ENCODE measurements around the gene UGT1A6.

The UGT1A6 gene

GRCh38 chr2:233690444-233690843, 2.2 kb upstream of the UGT1A6 start:
- Histone ChIP-seq H3K4me3 (ENCODE audit: low read depth, low read length, poor library complexity, severe bottlenecking) (no peak overlapping the region), H3K4me1 (ENCODE audit: insufficient read depth, low read length, severe bottlenecking) (no peaks in the 10 kb centered on the region), H3K27me3 (ENCODE audit: insufficient read depth, low read length) (no peaks in the 10 kb centered on the region; the same call in 1 of the 2 replicates), H3K9me2 (ENCODE audit: low read depth, low read length) (no peaks in the 10 kb centered on the region), H3F3A (ENCODE audit: insufficient read depth, low read length) (no peaks in the 10 kb centered on the region), H3K36me3 (ENCODE audit: insufficient read depth, low read length) (no peaks in the 10 kb centered on the region), H3K79me2 (ENCODE audit: insufficient read depth, low read length) (no peaks in the 10 kb centered on the region), H2AFZ (ENCODE audit: low read length) (no peak overlapping the region), H3K4me2 (ENCODE audit: low read length) (no peak overlapping the region), H3K27ac (ENCODE audit: low read depth, low read length, poor library complexity, severe bottlenecking) (no peak overlapping the region), H3K9me3 (ENCODE audit: low read length) (no peaks in the 10 kb centered on the region), H3K9ac (ENCODE audit: low read length) (no peak overlapping the region), H4K20me1 (ENCODE audit: insufficient read depth, low read length) (no peaks in the 10 kb centered on the region)
- no peak for TF ChIP-seq EZH2 (IDR thresholded peaks at IDR 0.05; ENCODE audit: borderline replicate concordance, low read length)
- TF ChIP-seq CTCF (IDR thresholded peaks at IDR 0.05; ENCODE audit: low read length), result no peak

GRCh38 chr2:233691443-233692433, 952 bp upstream of the UGT1A6 start:
- H3K4me3 ChIP-seq (ENCODE audit: low read depth, low read length, poor library complexity, severe bottlenecking), result no peak overlapping the region
- H3K9ac ChIP-seq (ENCODE audit: low read length), result no peak overlapping the region
- no peaks in the 10 kb centered on the region for H3K4me1 ChIP-seq (ENCODE audit: insufficient read depth, low read length, severe bottlenecking)
- no peaks in the 10 kb centered on the region for H3K79me2 ChIP-seq (ENCODE audit: insufficient read depth, low read length)
- no peaks in the 10 kb centered on the region for H3K36me3 ChIP-seq (ENCODE audit: insufficient read depth, low read length)
- TF ChIP-seq EZH2 (IDR thresholded peaks at IDR 0.05; ENCODE audit: borderline replicate concordance, low read length) (no peak), CTCF (IDR thresholded peaks at IDR 0.05; ENCODE audit: low read length) (no peak)
- no peaks in the 10 kb centered on the region for H3K9me3 ChIP-seq (ENCODE audit: low read length)
- no peaks in the 10 kb centered on the region for H4K20me1 ChIP-seq (ENCODE audit: insufficient read depth, low read length)
- H3K9me2 ChIP-seq (ENCODE audit: low read depth, low read length), result no peaks in the 10 kb centered on the region
- no peak overlapping the region for H3K4me2 ChIP-seq (ENCODE audit: low read length)
- H2AFZ ChIP-seq (ENCODE audit: low read length), result no peak overlapping the region
- H3K27me3 ChIP-seq (ENCODE audit: insufficient read depth, low read length), result no peaks in the 10 kb centered on the region; the same call in 1 of the 2 replicates
- H3K27ac ChIP-seq (ENCODE audit: low read depth, low read length, poor library complexity, severe bottlenecking), result no peak overlapping the region
- H3F3A ChIP-seq (ENCODE audit: insufficient read depth, low read length), result no peaks in the 10 kb centered on the region

GRCh38 chr2:233693963-233694362, 1.3 kb downstream of the UGT1A6 start:
- H3K27me3 ChIP-seq (ENCODE audit: insufficient read depth, low read length), result no peaks in the 10 kb centered on the region; the same call in 1 of the 2 replicates
- H2AFZ ChIP-seq (ENCODE audit: low read length), result no peak overlapping the region
- no peaks in the 10 kb centered on the region; the same call in 1 of the 2 replicates for H3K9me2 ChIP-seq (ENCODE audit: low read depth, low read length)
- no peak overlapping the region for H3K9ac ChIP-seq (ENCODE audit: low read length)
- no peaks in the 10 kb centered on the region for H3F3A ChIP-seq (ENCODE audit: insufficient read depth, low read length)
- H3K9me3 ChIP-seq (ENCODE audit: low read length), result no peaks in the 10 kb centered on the region
- H3K27ac ChIP-seq (ENCODE audit: low read depth, low read length, poor library complexity, severe bottlenecking), result no peak overlapping the region
- H3K36me3 ChIP-seq (ENCODE audit: insufficient read depth, low read length), result no peaks in the 10 kb centered on the region
- H3K4me3 ChIP-seq (ENCODE audit: low read depth, low read length, poor library complexity, severe bottlenecking), result no peak overlapping the region
- H3K4me2 ChIP-seq (ENCODE audit: low read length), result no peak overlapping the region
- TF ChIP-seq CTCF (IDR thresholded peaks at IDR 0.05; ENCODE audit: low read length) (no peak), EZH2 (IDR thresholded peaks at IDR 0.05; ENCODE audit: borderline replicate concordance, low read length) (no peak)
- H4K20me1 ChIP-seq (ENCODE audit: insufficient read depth, low read length), result no peaks in the 10 kb centered on the region
- no peaks in the 10 kb centered on the region for H3K79me2 ChIP-seq (ENCODE audit: insufficient read depth, low read length)
- no peaks in the 10 kb centered on the region for H3K4me1 ChIP-seq (ENCODE audit: insufficient read depth, low read length, severe bottlenecking)
